ENCODE data around the gene NDFIP2. TPM values are rescaled to one million over a fixed set of nuclear protein-coding genes. Genes with fewer than 3 reads are reported as not detected.
"Not testable (repeated sequence)": the region's sequence is repeated elsewhere in the genome, so short reads cannot be mapped to it uniquely, and the experiment has no call there.

Gene NDFIP2
- total RNA-seq, 1 donor, result 0.27 TPM

GRCh38 chr13:79530270-79530669 is 49.3 kb downstream of the NDFIP2 start:
- no peak for DNase-seq (ENCODE audit: low read depth in 2 of 3, low spot score in 2 of 3)

DNA sequence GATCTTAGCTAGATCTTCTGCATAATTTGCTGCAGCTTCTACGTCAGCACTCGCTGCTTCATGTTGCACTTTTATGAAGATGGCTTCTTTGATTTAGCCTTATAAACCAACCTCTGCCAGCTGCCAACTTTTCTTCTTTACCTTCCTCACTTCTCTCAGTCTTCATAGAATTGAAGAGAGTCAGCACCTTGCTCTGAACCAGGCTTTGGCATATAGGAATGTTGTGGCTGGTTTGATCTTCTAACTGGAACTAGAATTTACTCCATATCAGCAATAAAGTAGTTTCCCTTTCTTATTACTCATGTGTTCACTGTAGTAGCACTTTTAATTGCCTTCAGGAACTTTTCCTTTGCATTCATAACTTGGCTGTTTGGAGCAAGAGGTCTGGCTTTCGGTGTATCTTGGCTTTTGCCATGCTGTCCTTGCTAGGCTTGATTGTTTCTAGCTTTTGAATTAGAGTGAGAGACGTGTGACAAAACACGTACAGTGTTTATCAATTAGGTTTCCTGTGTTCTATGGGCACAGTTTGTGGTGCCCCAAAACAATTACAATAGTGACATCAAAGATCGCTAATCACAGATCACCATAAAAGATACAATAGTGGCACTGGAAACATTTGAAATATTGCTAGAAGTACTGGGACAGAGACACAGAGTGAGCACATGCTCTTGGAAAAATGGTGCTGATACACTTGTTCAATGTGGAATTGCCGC is 50.7 kb downstream of the NDFIP2 start:
- no peak for DNase-seq (ENCODE audit: low read depth in 2 of 3, low spot score in 2 of 3)

DNA sequence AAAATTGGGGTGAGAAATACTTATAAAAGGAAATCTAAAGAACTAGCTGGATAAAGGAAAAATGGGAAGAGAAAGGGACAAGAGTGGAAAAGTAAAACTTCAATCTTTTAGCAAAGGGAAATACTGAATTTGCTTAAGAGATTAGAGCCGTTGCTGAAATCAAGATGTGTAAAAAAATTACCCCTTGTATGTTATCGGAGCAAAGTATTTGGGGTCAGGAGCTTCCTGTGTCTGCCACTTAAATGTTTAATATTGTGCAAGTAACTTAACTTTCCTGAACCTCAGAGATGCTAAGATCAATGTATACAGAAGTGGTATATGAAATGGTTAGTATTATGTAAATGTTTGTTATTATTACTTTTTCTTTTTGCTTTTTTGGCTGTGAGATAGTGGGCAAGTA is 51.6 kb downstream of the NDFIP2 start:
- DNase-seq (ENCODE audit: low read depth in 2 of 3, low spot score in 2 of 3), result no peak

GRCh38 chr13:79533781-79534400 is 52.9 kb downstream of the NDFIP2 start:
- DNase-seq (ENCODE audit: low read depth in 2 of 3, low spot score in 2 of 3), result no peak

GRCh38 chr13:79534596-79534995 is 53.6 kb downstream of the NDFIP2 start:
- DNase-seq (ENCODE audit: low read depth in 2 of 3, low spot score in 2 of 3), result no peak

DNA sequence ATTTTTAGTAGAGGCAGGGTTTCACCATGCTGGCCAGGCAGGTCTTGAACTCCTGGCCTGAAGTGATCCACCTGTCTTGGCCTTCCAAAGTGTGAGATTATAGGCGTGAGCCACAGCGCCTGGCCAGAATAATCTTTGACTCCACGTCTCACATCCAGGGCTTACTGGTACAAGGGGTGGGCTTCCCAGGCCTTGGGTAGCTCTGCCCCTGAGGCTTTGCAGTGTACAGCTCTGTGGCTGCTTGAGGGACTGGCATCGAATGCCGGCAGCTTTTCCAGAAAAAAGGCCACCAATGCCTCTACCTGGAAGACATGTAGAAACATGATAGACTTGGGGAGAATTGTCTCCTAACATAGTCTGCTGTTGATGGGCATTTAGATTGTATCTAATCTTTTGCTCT is 57.8 kb downstream of the NDFIP2 start:
- DNase-seq (ENCODE audit: low read depth in 2 of 3, low spot score in 2 of 3), result no peak

DNA sequence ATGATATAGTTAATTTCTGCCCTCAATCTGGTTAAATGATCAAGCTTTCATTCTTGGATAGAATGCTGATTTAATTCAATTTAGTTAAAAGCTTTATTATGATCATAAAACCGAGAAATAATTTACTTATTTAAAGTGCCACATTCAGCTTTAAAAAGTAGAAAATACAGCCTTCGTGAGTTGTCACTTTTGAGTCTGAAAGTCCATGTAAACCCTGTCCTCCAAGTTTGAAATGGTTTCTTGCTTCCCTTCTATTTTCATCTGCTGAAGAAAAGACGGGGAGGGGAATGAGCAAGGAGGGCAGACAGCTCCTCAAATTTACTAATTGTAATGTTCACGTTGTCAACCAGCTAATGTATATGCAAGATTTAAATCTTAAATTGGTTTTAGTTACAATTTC is 59.5 kb downstream of the NDFIP2 start:
- no peak for DNase-seq (ENCODE audit: low read depth in 2 of 3, low spot score in 2 of 3)

- peak; percentile 49 to 83 (median 55) for DNase-seq (ENCODE audit: low read depth in 2 of 3, low spot score in 2 of 3)
Observed at GRCh38 chr13:79541426-79542049, 60.6 kb downstream of the NDFIP2 start.

DNA sequence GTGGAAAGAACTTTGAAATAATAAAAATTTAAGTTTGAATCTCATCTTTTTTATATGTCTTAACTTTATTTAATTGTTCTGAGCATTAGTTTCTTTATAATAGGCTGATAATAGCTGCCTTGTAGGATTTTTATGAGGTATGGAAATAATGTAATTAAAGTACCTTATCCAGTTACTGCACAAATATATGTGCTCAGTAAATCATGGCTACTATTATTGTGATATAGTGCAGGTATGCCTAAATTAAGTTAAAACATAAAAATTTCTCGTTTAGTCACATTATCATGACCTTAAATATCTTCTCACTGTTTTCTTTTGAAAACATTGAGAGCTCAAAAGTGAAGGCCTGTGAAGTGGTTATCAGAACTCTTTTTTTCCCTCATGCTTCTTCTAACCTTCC is 62.9 kb downstream of the NDFIP2 start:
- DNase-seq (ENCODE audit: low read depth in 2 of 3, low spot score in 2 of 3), result no peak

DNA sequence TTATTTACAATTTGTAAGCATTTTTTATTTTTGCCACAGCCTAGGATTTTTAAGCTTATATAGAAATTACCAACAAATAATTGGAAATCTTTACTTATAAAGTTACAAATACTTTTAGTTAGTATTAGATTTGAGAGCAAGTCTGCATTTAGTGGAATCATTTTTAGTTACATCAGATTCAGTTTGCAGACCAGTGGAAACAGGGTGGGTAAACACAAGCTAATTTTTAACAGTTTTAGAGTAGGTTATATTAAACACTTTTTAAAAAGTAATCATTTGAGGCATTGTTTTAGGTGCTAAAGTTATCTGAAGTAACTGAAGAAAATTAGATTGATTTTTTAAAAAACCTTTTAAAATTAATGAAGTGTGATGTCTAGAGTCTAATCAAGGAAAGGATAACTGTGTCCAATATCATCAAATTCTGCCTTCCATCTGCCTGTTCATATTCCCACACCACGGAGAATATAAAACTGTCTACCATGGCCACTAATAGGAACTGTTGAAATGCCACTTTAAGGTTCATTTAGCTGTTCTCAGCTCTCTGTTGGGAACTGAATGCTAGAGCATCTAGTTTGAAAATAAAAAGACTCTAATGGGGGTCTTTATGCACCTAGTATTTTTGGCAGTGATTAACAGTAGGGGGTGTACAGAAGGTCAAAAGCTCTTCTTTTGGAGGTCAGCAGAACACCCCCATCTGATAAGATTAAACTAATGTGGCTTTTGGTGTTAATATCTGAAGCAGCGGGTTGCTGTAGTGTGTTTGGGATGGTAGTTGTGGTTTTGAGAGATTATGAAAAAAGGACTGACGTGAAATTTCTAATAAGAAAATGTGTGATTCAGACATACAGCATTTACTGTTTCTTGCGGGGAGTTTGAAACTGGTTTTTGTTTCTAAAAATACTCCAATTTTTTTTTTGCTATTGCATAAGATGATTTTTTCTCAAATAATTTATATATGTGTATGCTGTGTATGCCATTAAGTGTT is 66.5 kb downstream of the NDFIP2 start:
- DNase-seq (ENCODE audit: low read depth in 2 of 3, low spot score in 2 of 3), result no peak

- DNase-seq (ENCODE audit: low read depth in 2 of 3, low spot score in 2 of 3), result no peak
Observed at GRCh38 chr13:79548902-79549301, 67.9 kb downstream of the NDFIP2 start.

DNA sequence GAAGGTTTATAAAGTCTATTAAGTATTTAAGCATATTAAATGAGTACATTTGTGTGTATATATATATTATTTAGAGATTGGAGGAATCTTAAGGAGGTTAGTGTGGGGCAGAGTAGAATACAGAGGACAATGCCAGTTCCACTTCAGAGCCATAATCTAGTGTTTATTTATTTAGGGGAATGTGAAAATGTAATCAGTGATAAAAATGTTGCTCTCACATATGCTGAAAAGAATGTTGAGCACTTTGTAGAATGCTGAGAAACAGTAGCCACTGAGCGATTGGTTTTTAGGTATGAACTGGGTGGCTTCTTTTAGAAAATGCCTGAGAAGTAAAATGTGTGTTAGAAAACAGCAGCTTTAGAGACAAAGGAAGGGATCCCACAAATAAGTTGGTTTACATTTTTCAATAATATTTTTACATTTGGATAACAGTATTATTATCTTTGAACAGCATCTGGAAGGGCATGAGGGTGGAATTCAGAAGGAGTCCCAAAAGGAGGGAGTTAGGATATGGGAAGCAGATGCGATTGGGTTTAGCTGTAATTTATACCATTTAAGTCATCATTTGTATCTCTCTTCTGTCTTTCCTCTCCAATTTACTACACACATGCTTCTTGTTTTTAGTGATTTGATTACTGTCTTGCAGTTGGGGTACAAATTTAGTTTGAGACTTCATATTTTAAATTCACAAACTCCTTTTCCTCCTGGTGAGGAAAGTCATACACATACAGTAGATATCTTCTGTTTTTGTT is 68.6 kb downstream of the NDFIP2 start:
- DNase-seq (ENCODE audit: low read depth in 2 of 3, low spot score in 2 of 3), result no peak

DNA sequence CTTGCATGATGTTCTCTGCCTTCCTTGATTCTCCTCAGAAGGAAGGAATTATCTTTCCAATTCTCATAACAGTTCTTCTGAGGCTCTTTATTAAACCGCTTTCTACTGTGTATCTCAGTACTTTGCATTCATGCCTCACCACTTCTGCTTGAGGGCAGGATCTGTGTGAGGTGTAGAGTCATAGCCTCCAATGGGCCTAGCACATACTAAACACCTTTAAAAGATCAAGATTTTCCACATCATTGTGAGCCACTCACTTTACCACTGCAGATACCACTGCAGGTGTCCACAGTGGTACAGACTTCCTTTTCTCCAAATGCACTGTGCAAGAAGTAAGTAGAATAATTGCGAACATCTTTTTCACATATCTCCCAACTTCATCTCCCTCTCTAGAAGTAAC is 76.7 kb downstream of the NDFIP2 start:
- no peak for DNase-seq (ENCODE audit: low read depth in 2 of 3, low spot score in 2 of 3)

DNA sequence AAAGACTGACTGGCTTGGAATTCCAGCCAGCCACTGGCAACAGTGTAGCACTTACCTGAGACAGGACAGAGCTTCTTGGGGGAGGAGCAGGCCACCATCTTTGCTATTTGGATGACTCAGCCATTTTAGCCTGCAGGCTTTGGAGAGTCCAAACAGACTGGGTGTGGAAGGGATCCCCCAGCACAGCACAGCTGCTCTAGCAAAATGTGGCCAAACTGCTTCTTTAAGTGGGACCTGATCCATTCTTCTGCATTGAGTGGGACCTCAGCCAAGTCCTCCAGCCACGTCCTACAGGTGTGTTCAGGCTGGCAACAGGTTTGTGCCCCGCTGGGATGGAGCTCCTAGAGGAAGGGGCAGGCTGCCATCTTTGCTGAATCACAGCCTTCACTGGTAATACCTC is 80.0 kb downstream of the NDFIP2 start:
- DNase-seq (ENCODE audit: low read depth in 2 of 3, low spot score in 2 of 3), result no peak

GRCh38 chr13:79562557-79562956 is 81.6 kb downstream of the NDFIP2 start:
- no peak for DNase-seq (ENCODE audit: low read depth in 2 of 3, low spot score in 2 of 3)

- DNase-seq (ENCODE audit: low read depth in 2 of 3, low spot score in 2 of 3), result no peak
Observed at GRCh38 chr13:79566118-79566517, 85.2 kb downstream of the NDFIP2 start.

DNA sequence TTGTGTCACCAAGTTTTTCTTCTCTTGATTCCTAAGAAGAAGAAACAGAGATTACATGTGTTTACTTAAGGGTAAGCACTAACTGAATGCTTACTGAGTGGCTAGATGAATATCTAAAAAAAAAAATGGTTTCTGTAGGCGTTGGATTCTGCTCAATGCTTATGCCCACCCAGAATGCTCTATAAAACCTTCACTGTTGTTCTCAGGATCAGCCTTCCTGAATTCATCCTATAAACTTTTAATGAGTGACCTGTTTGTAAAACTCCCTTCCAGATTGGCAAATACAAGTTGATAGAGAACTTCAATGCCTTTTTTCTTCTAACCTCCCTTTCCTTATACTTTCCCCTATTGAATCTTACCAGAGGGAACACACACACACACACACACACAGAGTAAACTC is 90.2 kb downstream of the NDFIP2 start:
- no peak for DNase-seq (ENCODE audit: low read depth in 2 of 3, low spot score in 2 of 3)

GRCh38 chr13:79573892-79574291 is 92.9 kb downstream of the NDFIP2 start:
- not testable (repeated sequence) for DNase-seq (ENCODE audit: low read depth in 2 of 3, low spot score in 2 of 3)

GRCh38 chr13:79581870-79582315 is 100.9 kb downstream of the NDFIP2 start:
- DNase-seq (ENCODE audit: low read depth in 2 of 3, low spot score in 2 of 3), result no peak

DNA sequence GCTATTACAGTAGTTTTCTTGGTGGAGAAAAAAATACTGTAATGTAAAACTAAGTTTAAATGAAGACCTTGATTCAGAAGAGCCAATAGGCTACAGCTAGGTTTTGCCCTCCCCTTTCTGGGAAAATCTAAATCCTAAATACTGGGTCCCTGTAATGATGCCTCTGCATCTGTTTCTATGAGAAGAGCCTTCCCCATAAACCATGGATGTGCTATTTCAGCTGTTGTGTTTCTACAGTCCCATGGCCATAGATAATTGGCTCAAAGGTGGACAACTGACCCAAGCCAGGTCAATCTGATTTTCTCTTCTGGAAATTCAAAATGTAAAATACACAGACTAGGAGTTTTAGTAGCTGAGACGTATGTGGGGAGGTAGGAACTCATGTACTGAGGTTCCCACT is 101.9 kb downstream of the NDFIP2 start:
- DNase-seq (ENCODE audit: low read depth in 2 of 3, low spot score in 2 of 3), result no peak
